Activated CD8-positive, alpha-beta memory T cell treated with anti-CD3 and anti-CD28 coated beads for 4 hours (primary cell): ENCODE data around the gene TTC9B.
"Not testable (repeated sequence)": the region's sequence is repeated elsewhere in the genome, so short reads cannot be mapped to it uniquely, and the experiment has no call there.

Experiments used
- DNase-seq, 2 donors: peaks; one replicate each; pipeline ENCODE4 v3.0.0-alpha.2; 2020; ENCODE audit warnings: low read depth in 2 of 2

TTC9B gene

GRCh38 chr19:40214936-40215335, 3.2 kb downstream of the TTC9B start:
- no peak for DNase-seq

DNA sequence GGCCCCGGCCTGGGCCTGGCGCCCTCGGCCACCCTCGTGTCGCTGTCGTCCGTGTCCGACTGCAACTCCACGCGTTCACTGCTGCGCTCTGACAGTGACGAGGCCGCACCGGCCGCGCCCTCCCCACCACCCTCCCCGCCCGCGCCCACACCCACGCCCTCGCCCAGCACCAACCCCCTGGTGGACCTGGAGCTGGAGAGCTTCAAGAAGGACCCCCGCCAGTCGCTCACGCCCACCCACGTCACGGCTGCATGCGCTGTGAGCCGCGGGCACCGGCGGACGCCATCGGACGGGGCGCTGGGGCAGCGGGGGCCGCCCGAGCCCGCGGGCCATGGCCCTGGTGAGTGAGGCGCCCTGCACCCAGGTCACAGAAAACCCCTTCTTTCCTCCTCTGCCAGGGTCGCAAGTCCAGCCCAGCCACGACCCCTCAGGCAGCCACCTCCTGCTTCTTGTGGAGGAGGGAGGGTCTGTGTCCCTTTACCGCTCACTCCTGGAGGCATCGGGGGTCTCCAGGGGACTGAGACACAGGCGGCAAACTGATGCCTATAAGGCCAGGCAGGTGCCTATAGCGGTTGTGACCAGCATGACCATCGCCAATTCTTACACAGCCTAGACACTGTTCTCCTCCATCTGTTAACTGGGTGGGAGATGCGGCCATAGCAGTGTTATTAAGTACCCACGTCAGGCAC, 4.2 kb downstream of the TTC9B start:
- DNase-seq, result no peak

DNA sequence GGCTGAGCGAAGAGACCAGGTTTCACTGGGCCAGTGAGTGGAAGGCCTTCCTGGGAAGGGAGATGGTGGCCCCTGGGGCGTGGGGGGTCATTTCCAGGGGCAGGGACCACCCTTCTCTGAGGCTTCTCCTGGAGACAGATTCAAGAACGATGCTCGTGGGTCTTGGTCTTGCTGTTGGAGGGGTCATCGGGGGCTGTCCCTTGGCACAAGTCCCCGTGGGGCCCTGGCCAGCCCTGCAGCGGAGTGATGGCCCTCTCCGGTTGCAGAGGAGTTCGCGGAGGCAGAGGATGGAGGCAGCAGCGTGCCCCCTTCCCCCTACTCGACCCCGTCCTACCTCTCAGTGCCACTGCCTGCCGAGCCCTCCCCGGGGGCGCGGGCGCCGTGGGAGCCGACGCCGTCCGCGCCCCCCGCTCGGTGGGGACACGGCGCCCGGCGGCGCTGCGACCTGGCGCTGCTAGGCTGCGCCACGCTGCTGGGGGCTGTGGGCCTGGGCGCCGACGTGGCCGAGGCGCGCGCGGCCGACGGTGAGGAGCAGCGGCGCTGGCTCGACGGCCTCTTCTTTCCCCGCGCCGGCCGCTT, 4.8 kb downstream of the TTC9B start:
- no peak for DNase-seq

- DNase-seq, result no peak
Measured at GRCh38 chr19:40210889-40211288, 7.3 kb downstream of the TTC9B start.

GRCh38 chr19:40208602-40209001, 9.6 kb downstream of the TTC9B start:
- no peak for DNase-seq

DNA sequence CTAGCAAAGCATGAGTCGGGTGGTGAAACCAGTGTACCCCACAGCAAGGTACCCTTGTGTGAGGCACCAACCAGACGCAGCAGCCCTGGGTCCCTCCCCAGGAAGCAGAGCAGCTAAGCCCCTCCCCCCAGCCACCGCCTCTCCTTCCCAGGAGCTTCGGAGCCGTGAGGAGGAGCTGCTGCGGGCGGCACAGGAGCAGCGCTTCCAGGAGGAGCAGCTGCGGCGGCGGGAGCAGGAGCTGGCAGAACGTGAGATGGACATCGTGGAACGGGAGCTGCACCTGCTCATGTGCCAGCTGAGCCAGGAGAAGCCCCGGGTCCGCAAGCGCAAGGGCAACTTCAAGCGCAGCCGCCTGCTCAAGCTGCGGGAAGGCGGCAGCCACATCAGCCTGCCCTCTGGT, 12.4 kb downstream of the TTC9B start:
- DNase-seq, result no peak

DNA sequence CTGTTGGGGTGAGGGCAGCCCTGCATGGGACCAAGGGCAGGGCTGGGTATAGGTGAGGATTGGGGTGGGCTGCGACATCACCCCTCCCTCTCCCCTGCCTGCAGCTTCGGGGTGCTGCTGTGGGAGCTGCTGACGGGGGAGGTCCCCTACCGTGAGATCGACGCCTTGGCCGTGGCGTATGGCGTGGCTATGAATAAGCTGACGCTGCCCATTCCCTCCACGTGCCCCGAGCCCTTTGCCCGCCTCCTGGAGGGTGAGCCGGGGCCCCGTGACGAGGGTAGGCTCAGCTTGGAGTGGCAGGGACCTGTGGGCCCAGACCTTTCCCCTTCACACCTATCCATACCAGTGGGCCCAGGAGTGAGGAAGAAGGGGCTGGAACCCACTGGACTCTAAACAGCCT, 13.8 kb downstream of the TTC9B start:
- DNase-seq, result no peak

DNA sequence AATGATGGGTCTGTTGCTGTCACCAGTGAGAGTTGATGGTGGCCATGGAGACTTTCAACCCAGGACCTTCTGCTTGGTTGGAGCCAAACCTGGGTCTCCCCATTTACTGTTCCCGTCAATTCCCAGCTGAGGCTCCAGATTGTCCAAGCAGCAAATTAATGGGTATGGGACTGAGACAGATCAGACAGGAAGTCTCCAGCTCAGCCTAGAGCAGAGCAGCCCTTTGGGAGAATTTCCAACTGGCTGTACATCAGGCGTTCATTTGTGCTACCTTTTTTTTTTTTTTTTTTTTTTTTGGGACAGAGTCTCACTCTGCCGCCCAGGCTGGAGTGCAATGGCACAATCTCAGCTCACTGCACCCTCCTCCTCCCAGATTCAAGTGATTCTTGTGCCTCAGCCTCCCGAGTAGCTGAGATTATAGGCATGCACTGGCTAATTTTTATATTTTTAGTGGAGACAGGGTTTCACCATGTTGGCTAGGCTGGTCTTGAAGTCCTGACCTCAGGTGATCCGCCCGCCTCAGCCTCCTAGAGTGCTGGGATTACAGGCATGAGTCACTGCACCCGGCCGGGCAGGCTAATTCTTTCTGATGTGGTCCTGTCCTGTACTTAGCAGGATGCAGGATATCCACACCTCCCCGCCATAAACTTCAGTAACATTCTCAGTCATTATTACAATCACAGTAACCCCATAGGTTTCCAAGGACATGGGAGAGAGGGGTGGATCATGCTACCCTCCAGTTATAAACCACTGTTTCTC, 17.7 kb downstream of the TTC9B start:
- no peak for DNase-seq

- DNase-seq, result no peak
Measured at GRCh38 chr19:40198272-40198990, 19.8 kb downstream of the TTC9B start.

GRCh38 chr19:40193587-40193849, 24.7 kb downstream of the TTC9B start:
- no peak for DNase-seq

GRCh38 chr19:40192758-40193586, 25.2 kb downstream of the TTC9B start:
- DNase-seq, result no peak

DNA sequence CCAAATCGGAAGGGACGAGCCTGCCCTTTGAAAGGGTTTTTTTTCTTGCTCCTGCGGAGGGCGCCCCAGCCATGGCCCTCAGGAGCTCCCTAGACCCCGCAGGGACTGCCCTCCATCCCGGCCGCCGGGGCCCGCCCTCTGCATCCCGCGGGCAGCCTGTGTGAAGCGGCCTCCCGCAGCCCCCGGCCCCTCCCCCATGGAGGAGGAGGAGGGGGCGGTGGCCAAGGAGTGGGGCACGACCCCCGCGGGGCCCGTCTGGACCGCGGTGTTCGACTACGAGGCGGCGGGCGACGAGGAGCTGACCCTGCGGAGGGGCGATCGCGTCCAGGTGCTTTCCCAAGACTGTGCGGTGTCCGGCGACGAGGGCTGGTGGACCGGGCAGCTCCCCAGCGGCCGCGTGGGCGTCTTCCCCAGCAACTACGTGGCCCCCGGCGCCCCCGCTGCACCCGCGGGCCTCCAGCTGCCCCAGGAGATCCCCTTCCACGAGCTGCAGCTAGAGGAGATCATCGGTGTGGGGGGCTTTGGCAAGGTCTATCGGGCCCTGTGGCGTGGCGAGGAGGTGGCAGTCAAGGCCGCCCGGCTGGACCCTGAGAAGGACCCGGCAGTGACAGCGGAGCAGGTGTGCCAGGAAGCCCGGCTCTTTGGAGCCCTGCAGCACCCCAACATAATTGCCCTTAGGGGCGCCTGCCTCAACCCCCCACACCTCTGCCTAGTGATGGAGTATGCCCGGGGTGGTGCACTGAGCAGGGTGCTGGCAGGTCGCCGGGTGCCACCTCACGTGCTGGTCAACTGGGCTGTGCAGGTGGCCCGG, 26.1 kb downstream of the TTC9B start:
- DNase-seq, result no peak

GRCh38 chr19:40190891-40191835, 27.0 kb downstream of the TTC9B start, which contains the start of gene MAP3K10:
Gene MAP3K10 (plus strand): TSS chr19:40191426. CDS start chr19:40192032, 606 bp downstream.
- DNase-seq, result peak; percentile 47 to 48

DNA sequence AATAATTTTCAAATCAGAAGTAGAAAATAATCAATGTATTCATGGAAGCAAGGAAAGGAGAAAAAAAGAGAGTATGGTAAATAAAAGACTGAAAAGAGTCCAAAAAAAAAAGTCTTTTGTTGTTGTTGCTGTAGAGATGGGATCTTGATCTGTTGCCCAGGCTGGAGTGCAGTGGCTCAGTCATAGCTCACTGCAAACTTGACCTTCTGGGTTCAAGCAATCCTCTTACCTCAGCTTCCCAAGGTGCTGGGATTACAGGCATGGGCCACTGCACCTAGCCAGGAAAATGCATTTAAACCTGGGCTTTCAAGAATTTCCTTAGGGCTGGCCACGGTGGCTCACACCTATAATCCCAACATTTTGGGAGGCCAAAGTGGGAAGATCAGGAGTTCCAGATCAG, 33.9 kb downstream of the TTC9B start:
- no peak for DNase-seq

GRCh38 chr19:40178756-40179155, 39.4 kb downstream of the TTC9B start:
- DNase-seq, result no peak

GRCh38 chr19:40177286-40178070, 40.7 kb downstream of the TTC9B start:
- no peak for DNase-seq

GRCh38 chr19:40175820-40176219, 42.4 kb downstream of the TTC9B start:
- no peak for DNase-seq

DNA sequence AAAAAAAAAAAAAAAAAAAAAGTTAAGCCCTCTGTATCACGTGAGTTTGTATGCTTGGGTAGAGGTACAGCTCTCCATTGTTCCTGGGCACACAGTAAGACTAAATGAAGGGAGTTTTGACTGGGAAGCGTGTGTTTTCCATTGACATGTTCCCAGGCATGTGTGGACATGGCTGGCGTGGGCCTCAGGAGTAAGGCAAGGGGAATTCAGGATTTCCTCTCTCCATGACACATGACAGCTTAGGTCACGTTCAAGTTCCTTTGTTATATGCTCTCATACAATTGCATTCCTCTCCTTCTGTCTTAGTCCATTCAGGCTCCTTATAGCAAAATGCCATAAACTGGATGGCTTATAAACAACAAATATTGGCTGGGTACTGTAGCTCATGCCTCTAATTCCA, 44.1 kb downstream of the TTC9B start:
- DNase-seq, result no peak

DNA sequence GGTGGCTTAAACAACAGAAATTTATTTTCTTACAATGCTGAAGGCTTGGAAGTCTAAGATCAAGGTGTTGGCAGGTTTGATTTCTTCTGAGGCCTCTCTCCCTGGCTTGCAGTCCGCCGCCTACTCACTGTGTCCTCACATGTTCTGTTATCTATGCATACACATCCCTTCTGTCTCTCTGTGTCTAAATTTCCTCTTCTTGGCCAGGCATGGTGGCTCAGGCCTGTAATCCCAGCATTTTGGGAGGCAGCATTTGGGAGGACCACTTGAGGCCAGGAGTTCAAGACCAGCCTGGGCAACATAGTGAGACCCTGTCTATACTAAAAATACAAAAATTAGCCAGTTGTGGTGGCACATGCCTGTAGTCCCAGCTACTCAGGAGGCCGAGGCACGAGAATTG, 46.9 kb downstream of the TTC9B start:
- not testable (repeated sequence) for DNase-seq
